Measurements from ENCODE around the gene CCDC6. TPM values are rescaled to one million over a fixed set of nuclear protein-coding genes. Genes with fewer than 3 reads are reported as not detected.

Gene CCDC6
- total RNA-seq, 6 donors from 2014 or later: 42.5 to 118 (median 51.5) TPM

- ATAC-seq (ENCODE audit: low FRiP score in 2 of 2) (no peak), DNase-seq (no peak)
- Histone ChIP-seq H3K4me3 (no peak overlapping the region), H3K9me3 (no peaks in the 10 kb centered on the region), H3K27ac (no peak overlapping the region), H3K27me3 (no peaks in the 10 kb centered on the region), H3K4me1 (peaks cover 4 to 22% (median 14%) of the 10 kb centered on the region in 4 donors), H3K36me3 (no peaks in the 10 kb centered on the region)
- 97 to 98% methylated on average over 3 of the region's 3 CpGs for WGBS, 2 donors
- no peak for TF ChIP-seq POLR2A (IDR thresholded peaks at IDR 0.05)
- no peak for TF ChIP-seq CTCF (IDR thresholded peaks at IDR 0.05)
- TF ChIP-seq POLR2AphosphoS5 (IDR thresholded peaks at IDR 0.05): no peak
- no peak for TF ChIP-seq EP300 (IDR thresholded peaks at IDR 0.05)
These were observed 48.4 kb downstream of the CCDC6 start for GRCh38 chr10:59857921-59858320.

- ATAC-seq (ENCODE audit: low FRiP score in 2 of 2) (no peak), DNase-seq (no peak)
- H3K27me3 ChIP-seq: no peaks in the 10 kb centered on the region
- no peak overlapping the region for H3K4me3 ChIP-seq
- no peak overlapping the region for H3K27ac ChIP-seq
- TF ChIP-seq EP300 (IDR thresholded peaks at IDR 0.05): no peak
- TF ChIP-seq CTCF (IDR thresholded peaks at IDR 0.05): no peak
- 76 to 81% methylated on average over 3 of the region's 3 CpGs for WGBS, 2 donors
- peaks cover 0 to under 1% (median 0%) of the 10 kb centered on the region in 4 donors for H3K36me3 ChIP-seq
- no peaks in the 10 kb centered on the region for H3K9me3 ChIP-seq
- peaks cover 13 to 30% (median 20%) of the 10 kb centered on the region in 4 donors for H3K4me1 ChIP-seq
These were observed 49.3 kb downstream of the CCDC6 start for GRCh38 chr10:59857049-59857448.

GRCh38 chr10:59856104-59856503 lies 50.3 kb downstream of the CCDC6 start:
- DNase-seq (no peak), ATAC-seq (ENCODE audit: low FRiP score in 2 of 2) (no peak)
- TF ChIP-seq EP300 (IDR thresholded peaks at IDR 0.05) (no peak), CTCF (IDR thresholded peaks at IDR 0.05) (no peak), POLR2A (IDR thresholded peaks at IDR 0.05) (no peak), POLR2AphosphoS5 (IDR thresholded peaks at IDR 0.05) (no peak)
- no peak overlapping the region for H3K4me3 ChIP-seq
- no peak overlapping the region for H3K27ac ChIP-seq
- no peaks in the 10 kb centered on the region for H3K27me3 ChIP-seq
- no peaks in the 10 kb centered on the region for H3K9me3 ChIP-seq
- 77 to 88% methylated on average over 3 of the region's 3 CpGs for WGBS, 2 donors
- peaks cover 13 to 30% (median 21%) of the 10 kb centered on the region in 4 donors for H3K4me1 ChIP-seq
- peaks cover 0 to 8% (median 1%) of the 10 kb centered on the region in 4 donors for H3K36me3 ChIP-seq

GRCh38 chr10:59854571-59854970 lies 51.8 kb downstream of the CCDC6 start:
- WGBS, 2 donors: 71 to 82% methylated on average over 4 of the region's 4 CpGs
- H3K9me3 ChIP-seq: no peaks in the 10 kb centered on the region
- H3K4me1 ChIP-seq: peaks cover 13 to 30% (median 21%) of the 10 kb centered on the region in 4 donors
- no peaks in the 10 kb centered on the region for H3K27me3 ChIP-seq
- TF ChIP-seq POLR2A (IDR thresholded peaks at IDR 0.05) (no peak), POLR2AphosphoS5 (IDR thresholded peaks at IDR 0.05) (no peak), EP300 (IDR thresholded peaks at IDR 0.05) (no peak), CTCF (IDR thresholded peaks at IDR 0.05) (no peak)
- H3K36me3 ChIP-seq: peaks cover 0 to 17% (median 1%) of the 10 kb centered on the region in 4 donors
- H3K4me3 ChIP-seq: no peak overlapping the region
- DNase-seq: no peak
- no peak for ATAC-seq (ENCODE audit: low FRiP score in 2 of 2)
- H3K27ac ChIP-seq: no peak overlapping the region

GRCh38 chr10:59852670-59853069 lies 53.7 kb downstream of the CCDC6 start:
- no peak overlapping the region for H3K27ac ChIP-seq
- no peaks in the 10 kb centered on the region for H3K9me3 ChIP-seq
- ATAC-seq (ENCODE audit: low FRiP score in 2 of 2) (no peak), DNase-seq (no peak)
- H3K4me1 ChIP-seq: peaks cover 13 to 30% (median 21%) of the 10 kb centered on the region in 4 donors
- WGBS, 2 donors: 80 to 81% methylated on average over 1 of the region's 1 CpG
- no peak for TF ChIP-seq POLR2A (IDR thresholded peaks at IDR 0.05)
- TF ChIP-seq POLR2AphosphoS5 (IDR thresholded peaks at IDR 0.05): no peak
- TF ChIP-seq EP300 (IDR thresholded peaks at IDR 0.05): no peak
- TF ChIP-seq CTCF (IDR thresholded peaks at IDR 0.05): no peak
- H3K4me3 ChIP-seq: no peak overlapping the region
- H3K36me3 ChIP-seq: peaks cover 0 to 23% (median 4%) of the 10 kb centered on the region in 4 donors
- no peaks in the 10 kb centered on the region for H3K27me3 ChIP-seq
